Activated naive CD8-positive, alpha-beta T cell (primary cell): ENCODE data around the gene CBR3.

ENCODE experiments used
- H3K27ac Mint-ChIP-seq: one replicate; pipeline ENCODE4 v1.8.0; 2021; ENCODE audit warnings: mixed read lengths
- H3K27me3 Mint-ChIP-seq: one replicate; pipeline ENCODE4 v1.8.0; 2021; ENCODE audit warnings: mixed read lengths
- H3K36me3 Mint-ChIP-seq: one replicate; pipeline ENCODE4 v1.8.0; 2021; ENCODE audit warnings: mixed read lengths
- H3K4me1 Mint-ChIP-seq: one replicate; pipeline ENCODE4 v1.8.0; 2021; ENCODE audit warnings: low read depth, mixed read lengths
- H3K4me3 Mint-ChIP-seq: one replicate; pipeline ENCODE4 v1.8.0; 2021; ENCODE audit warnings: mild to moderate bottlenecking, mixed read lengths
- H3K9me3 Mint-ChIP-seq: one replicate; pipeline ENCODE4 v1.8.0; 2021; ENCODE audit warnings: low read depth, mixed read lengths

The CBR3 gene

DNA sequence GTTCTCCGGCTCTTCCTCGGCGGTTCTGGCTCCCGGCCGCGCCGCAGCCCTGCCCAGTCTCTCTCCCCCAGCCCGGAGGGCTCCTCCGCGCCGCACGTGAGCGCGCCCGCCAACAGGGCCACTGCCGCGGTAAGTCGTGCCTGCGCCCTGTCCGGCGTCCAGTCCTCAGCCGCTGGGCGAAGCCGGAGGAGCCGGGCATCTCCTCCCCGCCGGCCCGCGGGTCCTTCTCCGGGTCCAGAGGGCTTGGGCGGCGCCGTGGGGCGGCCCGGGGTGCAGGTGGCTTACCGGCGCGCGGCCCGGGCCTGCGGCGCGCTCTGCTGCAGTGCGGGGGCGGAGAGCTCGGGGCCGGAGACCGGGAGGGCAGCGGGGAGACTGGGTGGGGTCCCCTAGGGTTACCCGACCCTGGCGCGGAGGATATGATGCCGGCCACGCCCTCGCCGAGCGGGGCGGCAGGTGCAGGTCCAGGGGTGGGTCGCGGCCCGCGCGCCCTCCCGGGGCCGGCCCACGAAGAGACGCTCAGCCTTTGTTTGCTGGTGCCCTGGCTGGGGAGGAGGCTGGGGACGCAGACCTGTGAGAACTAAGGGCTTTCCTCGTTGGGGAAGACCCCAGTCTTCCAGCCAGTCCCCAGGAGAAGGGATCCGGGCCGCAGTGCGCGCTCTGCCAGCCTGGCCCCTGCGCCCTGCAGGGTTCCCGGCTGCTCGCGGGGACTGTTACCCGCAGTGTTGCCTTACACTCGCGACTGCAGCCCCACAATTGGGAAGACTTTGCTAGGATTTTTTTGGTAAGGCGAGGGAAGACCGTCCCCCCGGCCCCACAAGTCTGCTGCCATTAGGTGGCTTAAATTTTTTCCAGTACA, 22.2 kb downstream of the CBR3 start, which contains the start of gene DOP1B:
TSS of gene DOP1B (plus strand) at position 10 of the 856 bp plus-strand sequence. CDS start 7,910 bp downstream, outside the sequence.
- peak within 1 kb of the TSS; percentile 83 for H3K4me3 Mint-ChIP-seq
- H3K9me3 Mint-ChIP-seq = no peaks in the 10 kb centered on the region
- peaks cover 21% of the 10 kb centered on the region for H3K4me1 Mint-ChIP-seq
- H3K27me3 Mint-ChIP-seq = no peaks in the 10 kb centered on the region
- H3K36me3 Mint-ChIP-seq = peaks cover 8% of the 10 kb centered on the region
- no peak within 1 kb of the TSS for H3K27ac Mint-ChIP-seq

DNA sequence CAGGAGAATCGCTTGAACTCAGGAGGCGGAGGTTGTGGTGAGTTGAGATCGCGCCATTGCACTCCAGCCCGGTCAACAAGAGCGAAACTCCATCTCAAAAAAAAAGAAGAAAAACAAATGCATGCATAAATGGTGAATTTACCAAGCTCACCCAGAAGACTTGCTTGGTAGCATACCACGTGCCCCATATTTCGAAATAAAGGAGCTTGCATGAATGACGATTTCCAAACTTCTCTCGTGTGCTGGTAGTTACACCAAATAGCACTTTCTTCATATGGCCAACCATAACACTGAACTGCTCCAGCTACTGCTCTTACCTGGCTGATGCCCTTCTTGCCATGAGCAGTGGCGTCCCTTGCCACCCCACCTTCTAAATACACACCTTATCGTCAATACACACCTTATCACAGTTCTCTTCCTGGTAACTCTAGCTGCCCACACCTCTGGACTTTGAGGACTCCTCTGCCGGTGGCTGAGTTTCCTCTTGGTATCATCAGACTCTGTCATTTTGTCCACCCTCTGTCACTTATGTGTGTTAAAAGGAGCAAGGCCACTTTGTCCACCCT, 24.6 kb downstream of the CBR3 start:
- peak overlapping the region; percentile 14 for H3K4me3 Mint-ChIP-seq
- H3K9me3 Mint-ChIP-seq = no peaks in the 10 kb centered on the region
- H3K36me3 Mint-ChIP-seq = peaks cover 8% of the 10 kb centered on the region
- H3K27me3 Mint-ChIP-seq = no peaks in the 10 kb centered on the region
- no peak overlapping the region for H3K27ac Mint-ChIP-seq
- peaks cover 26% of the 10 kb centered on the region for H3K4me1 Mint-ChIP-seq

DNA sequence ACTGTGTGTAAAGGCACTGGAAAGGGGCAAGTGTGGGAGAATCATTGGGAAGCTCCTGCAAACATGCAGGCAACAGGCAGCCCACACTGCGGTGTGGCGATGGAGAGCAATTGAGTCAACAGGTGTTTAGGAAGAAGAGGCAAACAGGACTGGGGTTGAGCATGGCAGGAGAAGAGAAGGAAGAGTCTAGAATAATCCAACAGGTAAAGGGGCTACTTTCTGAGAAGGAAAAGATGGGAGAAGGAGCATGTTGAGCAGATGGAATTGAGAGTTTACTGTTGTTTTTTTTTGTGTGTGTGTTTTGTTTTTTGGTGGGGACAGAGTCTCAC, 25.9 kb downstream of the CBR3 start:
- H3K9me3 Mint-ChIP-seq = no peaks in the 10 kb centered on the region
- H3K4me3 Mint-ChIP-seq = no peak overlapping the region
- H3K4me1 Mint-ChIP-seq = peaks cover 21% of the 10 kb centered on the region
- H3K36me3 Mint-ChIP-seq = peaks cover 11% of the 10 kb centered on the region
- H3K27ac Mint-ChIP-seq = no peak overlapping the region
- no peaks in the 10 kb centered on the region for H3K27me3 Mint-ChIP-seq

- Mint-ChIP-seq H3K4me3 (no peak overlapping the region), H3K9me3 (no peaks in the 10 kb centered on the region), H3K4me1 (peaks cover 18% of the 10 kb centered on the region), H3K27ac (no peak overlapping the region), H3K36me3 (peaks cover 13% of the 10 kb centered on the region), H3K27me3 (no peaks in the 10 kb centered on the region)
These were observed 27.8 kb downstream of the CBR3 start for GRCh38 chr21:36162631-36163030.

GRCh38 chr21:36163750-36164741, 29.2 kb downstream of the CBR3 start:
- Mint-ChIP-seq H3K27me3 (no peaks in the 10 kb centered on the region), H3K4me3 (no peak overlapping the region), H3K9me3 (no peaks in the 10 kb centered on the region), H3K27ac (no peak overlapping the region), H3K36me3 (peaks cover 12% of the 10 kb centered on the region), H3K4me1 (peaks cover 12% of the 10 kb centered on the region)

DNA sequence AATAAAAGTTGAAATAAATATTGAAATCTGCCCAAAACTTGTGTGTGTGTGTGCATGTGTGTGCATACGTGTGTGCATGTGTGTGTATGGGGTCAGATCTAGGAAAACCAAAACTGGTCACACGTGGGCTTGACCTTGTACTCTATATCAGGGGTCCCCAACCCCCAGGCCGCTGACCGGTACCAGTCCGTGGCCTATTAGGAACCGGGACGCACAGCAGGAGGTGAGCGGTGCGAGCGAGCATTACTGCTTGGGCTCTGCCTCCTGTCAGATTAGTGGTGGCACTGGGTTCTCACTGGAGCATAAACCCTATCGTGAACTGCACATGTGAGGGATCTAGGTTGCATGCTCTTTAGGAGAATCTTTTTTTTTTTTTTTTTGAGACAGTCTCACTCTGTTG, 30.5 kb downstream of the CBR3 start:
- Mint-ChIP-seq H3K36me3 (peaks cover 13% of the 10 kb centered on the region), H3K27me3 (no peaks in the 10 kb centered on the region), H3K27ac (no peak overlapping the region), H3K4me1 (peaks cover 12% of the 10 kb centered on the region), H3K4me3 (no peak overlapping the region), H3K9me3 (no peaks in the 10 kb centered on the region)

DNA sequence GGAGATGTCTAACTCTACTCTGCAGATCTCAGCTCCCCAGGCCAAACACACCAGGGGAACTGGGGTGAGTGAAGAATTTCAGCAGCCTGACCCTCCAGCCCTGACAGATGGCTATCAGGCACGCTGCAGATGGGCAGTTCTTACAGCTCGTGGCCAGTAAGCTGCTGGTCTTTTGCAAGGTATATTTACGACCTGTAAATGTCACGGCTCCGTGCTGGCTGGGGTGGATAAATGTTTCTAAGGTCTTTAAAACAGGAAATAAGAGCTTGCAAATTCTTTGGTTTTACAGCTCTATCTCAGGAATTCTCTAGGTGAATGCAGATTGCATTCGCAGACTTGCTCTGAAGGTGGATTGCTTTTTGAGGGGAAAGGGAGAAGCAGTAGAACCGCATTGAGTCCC, 31.8 kb downstream of the CBR3 start:
- Mint-ChIP-seq H3K27me3 (no peaks in the 10 kb centered on the region), H3K36me3 (peaks cover 13% of the 10 kb centered on the region), H3K4me3 (no peak overlapping the region), H3K9me3 (no peaks in the 10 kb centered on the region), H3K27ac (no peak overlapping the region), H3K4me1 (peaks cover 10% of the 10 kb centered on the region)

GRCh38 chr21:36167541-36167940, 32.7 kb downstream of the CBR3 start:
- peaks cover 13% of the 10 kb centered on the region for H3K36me3 Mint-ChIP-seq
- peaks cover 10% of the 10 kb centered on the region for H3K4me1 Mint-ChIP-seq
- H3K27me3 Mint-ChIP-seq = no peaks in the 10 kb centered on the region
- H3K9me3 Mint-ChIP-seq = no peaks in the 10 kb centered on the region
- H3K27ac Mint-ChIP-seq = no peak overlapping the region
- H3K4me3 Mint-ChIP-seq = no peak overlapping the region

DNA sequence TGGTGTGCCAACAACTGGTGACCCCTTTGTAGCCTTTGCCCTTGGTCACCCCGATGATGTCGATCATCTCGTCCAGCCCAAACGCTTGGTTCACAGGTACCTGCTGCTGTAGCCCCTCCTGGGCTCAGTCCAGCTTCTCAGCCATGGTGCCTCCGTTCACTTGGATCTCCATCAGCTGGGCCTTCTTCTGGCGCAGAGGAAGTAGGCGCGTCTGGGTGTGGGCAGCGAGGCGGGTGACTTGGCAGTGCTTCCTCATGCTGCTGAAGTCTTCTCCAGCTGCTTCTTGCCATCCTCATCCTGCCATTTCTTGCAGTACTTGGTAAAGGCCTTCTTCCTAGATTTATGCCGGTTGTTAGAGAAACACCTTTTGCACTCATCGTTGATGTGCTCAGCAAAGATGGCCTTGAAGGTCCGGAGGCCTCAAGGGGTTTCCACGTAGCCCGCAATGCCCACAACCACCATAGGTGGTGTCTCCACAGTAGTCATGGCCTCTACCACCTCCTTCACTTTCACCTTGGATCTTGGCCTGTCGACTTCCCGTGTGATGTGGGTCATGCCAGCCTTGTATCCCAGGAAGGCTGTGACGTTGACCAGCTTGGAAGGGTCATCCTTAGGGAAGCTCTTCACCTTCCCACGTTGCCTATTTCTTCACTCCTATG, 34.7 kb downstream of the CBR3 start:
- H3K4me1 Mint-ChIP-seq = peaks cover 5% of the 10 kb centered on the region
- H3K4me3 Mint-ChIP-seq = no peak overlapping the region
- H3K27ac Mint-ChIP-seq = no peak overlapping the region
- H3K9me3 Mint-ChIP-seq = no peaks in the 10 kb centered on the region
- no peaks in the 10 kb centered on the region for H3K27me3 Mint-ChIP-seq
- H3K36me3 Mint-ChIP-seq = peaks cover 13% of the 10 kb centered on the region

DNA sequence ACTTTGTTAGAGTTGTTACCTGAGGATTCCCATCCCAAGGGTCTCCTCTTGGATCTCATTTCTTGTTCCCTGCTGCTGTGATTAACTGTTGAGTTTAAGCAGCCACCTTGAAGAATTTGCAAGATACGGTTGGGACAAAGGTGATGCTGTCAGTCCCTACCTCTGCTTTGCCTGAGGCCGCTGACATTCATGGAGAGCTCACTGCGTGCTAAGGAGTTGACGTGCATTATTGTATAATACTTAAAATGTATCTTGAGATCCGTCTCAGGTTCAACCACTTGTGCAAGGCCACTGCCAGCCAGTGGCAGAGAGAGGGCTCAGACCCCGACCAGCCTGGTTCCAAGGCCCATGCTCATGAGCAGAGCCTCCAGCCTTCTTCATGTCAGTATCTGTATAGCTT, 35.9 kb downstream of the CBR3 start:
- Mint-ChIP-seq H3K4me1 (peaks cover 12% of the 10 kb centered on the region), H3K9me3 (no peaks in the 10 kb centered on the region), H3K36me3 (peaks cover 10% of the 10 kb centered on the region), H3K27ac (no peak overlapping the region), H3K27me3 (no peaks in the 10 kb centered on the region), H3K4me3 (no peak overlapping the region)

DNA sequence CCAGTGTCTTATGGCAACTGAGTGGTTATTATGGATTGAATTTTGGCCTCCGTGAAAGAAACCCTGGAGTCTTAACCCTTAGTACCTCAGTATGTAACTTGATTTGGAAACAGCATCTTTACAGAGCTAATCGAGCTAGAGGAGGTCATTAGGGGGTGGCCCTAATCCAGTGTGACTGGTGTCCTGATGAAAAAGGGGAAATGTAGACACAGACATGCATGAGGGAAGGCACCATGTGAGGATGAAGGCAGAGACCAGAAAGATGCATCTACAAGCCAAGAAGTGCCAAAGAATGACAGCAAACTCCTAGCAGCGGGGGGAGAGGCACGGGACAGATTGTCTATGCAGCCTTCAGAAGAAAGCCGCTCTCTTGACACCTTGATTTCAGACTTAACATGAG, 36.5 kb downstream of the CBR3 start:
- Mint-ChIP-seq H3K4me3 (no peak overlapping the region), H3K4me1 (peaks cover 15% of the 10 kb centered on the region), H3K9me3 (no peaks in the 10 kb centered on the region), H3K36me3 (peaks cover 10% of the 10 kb centered on the region), H3K27ac (peak overlapping the region; percentile 36), H3K27me3 (no peaks in the 10 kb centered on the region)

- H3K36me3 Mint-ChIP-seq = peaks cover 10% of the 10 kb centered on the region
- no peaks in the 10 kb centered on the region for H3K9me3 Mint-ChIP-seq
- H3K4me1 Mint-ChIP-seq = peaks cover 15% of the 10 kb centered on the region
- H3K27me3 Mint-ChIP-seq = no peaks in the 10 kb centered on the region
- H3K27ac Mint-ChIP-seq = peak overlapping the region; percentile 36
- no peak overlapping the region for H3K4me3 Mint-ChIP-seq
These were observed 37.0 kb downstream of the CBR3 start for GRCh38 chr21:36171741-36172331.

DNA sequence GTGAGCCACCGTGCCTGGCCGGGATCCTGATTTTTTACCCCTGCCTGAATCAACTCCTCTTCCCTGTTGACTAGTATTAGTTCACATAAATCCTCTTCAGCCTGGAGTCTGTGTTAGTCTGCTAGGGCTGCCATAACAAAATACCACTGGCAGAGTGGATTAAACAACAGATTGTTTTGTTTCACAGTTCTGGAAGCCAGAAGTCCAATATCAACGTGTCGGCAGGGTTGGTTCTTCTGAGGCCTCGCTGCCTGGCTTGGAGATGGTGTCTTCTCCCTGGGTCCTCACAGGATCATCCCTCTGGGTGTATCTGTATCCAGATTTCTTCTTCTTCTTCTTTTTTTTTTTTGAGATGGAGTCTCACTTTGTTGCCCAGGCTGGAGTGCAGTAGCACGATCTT, 39.9 kb downstream of the CBR3 start:
- Mint-ChIP-seq H3K9me3 (no peaks in the 10 kb centered on the region), H3K36me3 (peaks cover 8% of the 10 kb centered on the region), H3K4me1 (peaks cover 15% of the 10 kb centered on the region), H3K27ac (peak overlapping the region; percentile 50), H3K27me3 (no peaks in the 10 kb centered on the region), H3K4me3 (no peak overlapping the region)
